HL-60 (cell line): Measurements from ENCODE around the gene TSPEAR.

ENCODE experiments used
- TF ChIP-seq, protein P1 (sequence below): IDR thresholded peaks from 2 replicates; pipeline ENCODE4 v1.6.1; 2012; ENCODE audit warnings: low read depth; ENCODE audit not compliant: insufficient replicate concordance
- TF ChIP-seq, protein P2 (sequence below): IDR thresholded peaks from one replicate; pipeline ENCODE4 v1.5.1; 2011; ENCODE audit warnings: low read length, control low read depth, inconsistent platforms; ENCODE audit not compliant: insufficient read depth

DNA sequence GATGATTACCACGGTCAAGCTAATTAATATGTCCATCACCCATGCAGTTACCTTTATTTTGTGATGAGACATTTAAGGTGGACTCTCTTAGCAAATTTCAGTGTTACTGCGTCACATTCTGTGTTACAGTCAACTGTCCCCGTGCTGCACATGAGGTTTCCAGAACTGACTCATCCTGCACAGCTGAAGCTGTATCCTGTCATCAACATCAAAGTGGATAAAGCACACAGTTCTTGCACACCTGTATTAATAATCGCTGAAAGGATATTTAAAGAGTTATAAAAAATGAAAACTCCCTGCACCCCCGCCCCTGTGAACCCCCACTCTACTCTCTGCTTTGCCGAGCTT lies 127.6 kb downstream of the TSPEAR start:
- TF ChIP-seq, protein P1, sequence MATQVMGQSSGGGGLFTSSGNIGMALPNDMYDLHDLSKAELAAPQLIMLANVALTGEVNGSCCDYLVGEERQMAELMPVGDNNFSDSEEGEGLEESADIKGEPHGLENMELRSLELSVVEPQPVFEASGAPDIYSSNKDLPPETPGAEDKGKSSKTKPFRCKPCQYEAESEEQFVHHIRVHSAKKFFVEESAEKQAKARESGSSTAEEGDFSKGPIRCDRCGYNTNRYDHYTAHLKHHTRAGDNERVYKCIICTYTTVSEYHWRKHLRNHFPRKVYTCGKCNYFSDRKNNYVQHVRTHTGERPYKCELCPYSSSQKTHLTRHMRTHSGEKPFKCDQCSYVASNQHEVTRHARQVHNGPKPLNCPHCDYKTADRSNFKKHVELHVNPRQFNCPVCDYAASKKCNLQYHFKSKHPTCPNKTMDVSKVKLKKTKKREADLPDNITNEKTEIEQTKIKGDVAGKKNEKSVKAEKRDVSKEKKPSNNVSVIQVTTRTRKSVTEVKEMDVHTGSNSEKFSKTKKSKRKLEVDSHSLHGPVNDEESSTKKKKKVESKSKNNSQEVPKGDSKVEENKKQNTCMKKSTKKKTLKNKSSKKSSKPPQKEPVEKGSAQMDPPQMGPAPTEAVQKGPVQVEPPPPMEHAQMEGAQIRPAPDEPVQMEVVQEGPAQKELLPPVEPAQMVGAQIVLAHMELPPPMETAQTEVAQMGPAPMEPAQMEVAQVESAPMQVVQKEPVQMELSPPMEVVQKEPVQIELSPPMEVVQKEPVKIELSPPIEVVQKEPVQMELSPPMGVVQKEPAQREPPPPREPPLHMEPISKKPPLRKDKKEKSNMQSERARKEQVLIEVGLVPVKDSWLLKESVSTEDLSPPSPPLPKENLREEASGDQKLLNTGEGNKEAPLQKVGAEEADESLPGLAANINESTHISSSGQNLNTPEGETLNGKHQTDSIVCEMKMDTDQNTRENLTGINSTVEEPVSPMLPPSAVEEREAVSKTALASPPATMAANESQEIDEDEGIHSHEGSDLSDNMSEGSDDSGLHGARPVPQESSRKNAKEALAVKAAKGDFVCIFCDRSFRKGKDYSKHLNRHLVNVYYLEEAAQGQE: no peak
- TF ChIP-seq, protein P2, sequence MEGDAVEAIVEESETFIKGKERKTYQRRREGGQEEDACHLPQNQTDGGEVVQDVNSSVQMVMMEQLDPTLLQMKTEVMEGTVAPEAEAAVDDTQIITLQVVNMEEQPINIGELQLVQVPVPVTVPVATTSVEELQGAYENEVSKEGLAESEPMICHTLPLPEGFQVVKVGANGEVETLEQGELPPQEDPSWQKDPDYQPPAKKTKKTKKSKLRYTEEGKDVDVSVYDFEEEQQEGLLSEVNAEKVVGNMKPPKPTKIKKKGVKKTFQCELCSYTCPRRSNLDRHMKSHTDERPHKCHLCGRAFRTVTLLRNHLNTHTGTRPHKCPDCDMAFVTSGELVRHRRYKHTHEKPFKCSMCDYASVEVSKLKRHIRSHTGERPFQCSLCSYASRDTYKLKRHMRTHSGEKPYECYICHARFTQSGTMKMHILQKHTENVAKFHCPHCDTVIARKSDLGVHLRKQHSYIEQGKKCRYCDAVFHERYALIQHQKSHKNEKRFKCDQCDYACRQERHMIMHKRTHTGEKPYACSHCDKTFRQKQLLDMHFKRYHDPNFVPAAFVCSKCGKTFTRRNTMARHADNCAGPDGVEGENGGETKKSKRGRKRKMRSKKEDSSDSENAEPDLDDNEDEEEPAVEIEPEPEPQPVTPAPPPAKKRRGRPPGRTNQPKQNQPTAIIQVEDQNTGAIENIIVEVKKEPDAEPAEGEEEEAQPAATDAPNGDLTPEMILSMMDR: no peak
